ENCODE results near the gene CSNK1D.
"Not testable (repeated sequence)": the region's sequence is repeated elsewhere in the genome, so short reads cannot be mapped to it uniquely, and the experiment has no call there.

Gene CSNK1D

DNA sequence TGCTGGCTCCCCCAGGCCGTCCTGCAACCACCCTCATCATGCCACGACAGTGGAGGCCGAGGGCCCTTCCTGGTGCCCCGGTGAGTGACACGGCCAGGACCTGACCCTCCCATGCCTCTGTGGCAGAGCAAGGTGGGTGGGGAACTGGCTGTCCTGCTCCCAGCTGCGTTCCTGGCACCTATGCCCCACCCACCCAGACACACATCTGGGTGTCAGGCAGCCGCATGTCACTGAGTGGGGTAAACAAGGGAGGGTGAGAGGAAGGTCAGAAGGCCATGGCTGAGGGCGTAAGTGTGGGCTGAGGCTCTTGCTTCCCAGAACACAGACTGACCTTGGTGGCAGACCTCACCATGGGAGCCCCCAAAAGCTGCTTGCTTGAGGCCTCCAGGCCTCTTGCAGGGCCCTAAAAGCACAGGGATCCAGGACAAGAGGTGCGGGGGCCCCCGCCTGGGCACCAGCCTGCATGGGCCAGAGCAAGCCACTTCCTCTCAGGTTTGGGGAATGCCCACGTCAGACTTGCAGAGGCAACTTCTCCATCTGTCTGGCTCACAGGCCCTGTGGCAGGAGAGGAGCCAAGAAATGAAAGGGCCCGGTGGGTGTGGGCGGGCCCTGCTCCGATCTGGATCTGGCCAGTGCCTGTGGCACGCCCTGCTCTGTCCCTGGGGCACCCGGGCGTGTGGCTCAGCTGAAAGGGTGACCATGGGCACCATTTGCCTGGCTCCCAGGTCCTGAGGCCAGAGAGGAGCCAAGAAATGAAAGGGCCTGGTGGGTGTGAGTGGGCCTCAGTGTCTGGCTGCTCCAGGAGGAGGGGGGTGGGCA is 57.0 kb downstream of the CSNK1D start:
- DNase-seq (ENCODE audit: low read depth in 4 of 4, low spot score in 1 of 4) = no peak

DNA sequence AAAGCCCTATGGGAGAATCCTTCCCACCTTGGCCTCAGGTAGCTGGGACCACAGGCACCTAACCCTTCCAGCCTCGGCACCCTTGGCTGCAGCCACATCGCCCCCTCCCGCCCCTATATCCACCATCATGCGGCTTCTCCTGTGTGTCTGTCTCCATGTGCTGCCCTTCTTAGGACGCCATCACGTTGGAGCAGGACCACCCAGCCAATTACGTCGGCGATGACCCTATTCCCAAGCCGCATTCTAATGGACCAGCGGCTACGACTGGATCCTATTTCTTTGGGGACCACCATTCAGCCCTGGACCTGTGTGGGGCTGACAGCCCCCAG is 57.6 kb downstream of the CSNK1D start:
- no peak for DNase-seq (ENCODE audit: low read depth in 4 of 4, low spot score in 1 of 4)

DNA sequence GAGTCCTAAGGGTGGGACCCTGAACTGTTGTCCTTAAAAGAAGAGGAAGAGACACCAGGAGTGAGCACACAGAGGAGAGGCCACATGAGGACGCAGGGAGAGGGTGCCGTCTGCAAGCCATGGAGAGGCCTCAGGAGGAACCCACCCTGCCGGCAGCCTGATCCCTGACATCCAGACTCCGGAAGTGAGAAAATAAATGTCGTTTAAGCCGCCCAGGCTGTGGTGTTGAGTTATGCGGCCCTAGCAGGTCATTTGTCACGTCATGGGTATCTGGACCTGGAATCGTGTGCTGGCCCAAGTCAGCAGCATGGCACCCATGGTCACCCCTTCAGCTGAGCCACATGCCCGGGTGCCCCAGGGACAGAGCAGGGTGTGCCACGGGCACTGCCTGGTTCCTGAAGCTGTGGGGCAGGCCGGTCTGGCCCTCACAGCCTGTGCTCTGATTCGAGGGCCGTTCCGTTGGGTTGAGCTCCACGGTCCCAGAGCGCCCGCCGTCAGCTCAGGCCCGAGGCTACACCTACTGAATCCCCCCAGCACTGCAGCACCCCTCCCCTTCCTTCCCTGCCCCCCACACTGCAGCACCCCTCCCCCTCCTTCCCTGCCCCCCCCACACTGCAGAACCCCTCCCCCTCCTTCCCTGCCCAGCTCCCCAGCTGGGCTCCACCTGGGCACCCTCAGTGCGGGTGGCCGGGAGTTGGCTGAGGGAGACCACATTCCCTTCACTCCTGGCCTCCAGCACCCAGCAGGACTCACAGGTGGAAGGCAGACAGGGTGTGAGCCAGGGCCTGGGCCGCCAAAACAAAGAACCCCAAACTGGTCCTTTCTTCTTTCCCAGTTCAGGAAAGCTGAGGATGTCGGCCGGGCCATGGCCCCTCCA is 58.2 kb downstream of the CSNK1D start:
- DNase-seq (ENCODE audit: low read depth in 4 of 4, low spot score in 1 of 4) = no peak

DNA sequence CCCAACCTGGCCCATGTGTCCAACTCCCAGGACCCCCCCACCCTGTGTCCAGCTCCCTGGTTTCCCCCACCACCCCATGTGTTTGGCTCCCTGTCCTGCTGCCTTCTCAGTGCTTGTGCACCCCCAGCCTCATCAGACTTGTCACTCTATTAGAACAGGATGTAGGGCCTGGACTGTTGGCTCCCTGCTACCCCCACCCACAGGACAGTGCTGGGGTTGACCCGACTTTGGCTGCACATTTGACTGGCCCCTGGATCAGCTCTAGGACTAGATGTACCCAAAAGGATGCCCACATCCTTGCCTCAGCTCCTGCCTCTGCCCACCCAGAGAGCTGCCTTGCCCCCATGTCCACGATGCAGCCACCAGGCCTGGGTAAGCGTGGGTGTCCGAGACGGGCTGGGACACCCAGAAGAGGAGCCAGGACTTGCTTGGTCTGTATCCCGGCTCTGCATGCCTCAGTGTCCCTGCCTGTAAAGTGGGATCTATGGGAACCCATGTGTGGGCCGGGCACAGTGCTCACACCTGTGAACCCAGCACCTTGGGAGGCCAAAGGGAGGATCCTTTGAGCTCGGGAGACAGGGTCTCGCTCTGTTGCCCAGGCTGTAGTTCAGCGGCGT is 59.4 kb downstream of the CSNK1D start:
- no peak for DNase-seq (ENCODE audit: low read depth in 4 of 4, low spot score in 1 of 4)

DNA sequence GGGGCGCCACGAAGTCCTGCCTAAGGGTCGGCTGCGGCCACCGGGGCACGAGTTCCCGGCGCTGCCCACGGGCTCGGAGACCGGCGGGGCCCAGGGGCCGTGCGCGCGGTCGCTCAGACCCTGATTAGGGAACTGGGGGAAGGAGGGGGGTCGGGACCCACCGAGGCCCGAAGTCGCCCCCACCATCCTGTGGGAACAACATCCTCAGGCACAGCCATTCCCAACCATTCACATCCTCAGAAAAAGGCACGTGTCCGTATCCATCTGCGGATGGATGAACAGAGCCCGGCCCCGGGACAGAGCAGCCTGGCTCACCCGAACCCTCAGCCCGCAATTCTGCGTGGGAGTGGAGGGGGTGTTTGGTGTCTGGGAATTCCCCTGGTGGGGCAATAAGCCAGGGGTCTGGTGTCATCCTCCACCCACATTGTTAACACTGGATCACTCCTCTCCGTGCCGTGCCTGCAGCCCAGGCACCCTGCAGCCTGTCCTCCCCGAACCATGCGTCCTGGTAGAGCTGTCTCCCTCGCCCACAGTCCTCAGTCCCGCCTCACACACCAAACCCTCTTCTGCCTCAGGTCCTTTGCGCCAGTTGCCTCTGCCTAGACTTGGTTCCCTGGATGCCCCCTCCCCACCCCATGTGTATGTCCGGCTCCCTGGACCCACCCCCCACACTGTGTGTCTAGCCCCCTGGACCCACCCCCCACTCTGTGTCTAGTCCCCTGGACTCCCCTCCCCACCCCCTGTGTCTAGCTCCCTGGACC is 60.1 kb downstream of the CSNK1D start:
- DNase-seq (ENCODE audit: low read depth in 4 of 4, low spot score in 1 of 4) = no peak

DNA sequence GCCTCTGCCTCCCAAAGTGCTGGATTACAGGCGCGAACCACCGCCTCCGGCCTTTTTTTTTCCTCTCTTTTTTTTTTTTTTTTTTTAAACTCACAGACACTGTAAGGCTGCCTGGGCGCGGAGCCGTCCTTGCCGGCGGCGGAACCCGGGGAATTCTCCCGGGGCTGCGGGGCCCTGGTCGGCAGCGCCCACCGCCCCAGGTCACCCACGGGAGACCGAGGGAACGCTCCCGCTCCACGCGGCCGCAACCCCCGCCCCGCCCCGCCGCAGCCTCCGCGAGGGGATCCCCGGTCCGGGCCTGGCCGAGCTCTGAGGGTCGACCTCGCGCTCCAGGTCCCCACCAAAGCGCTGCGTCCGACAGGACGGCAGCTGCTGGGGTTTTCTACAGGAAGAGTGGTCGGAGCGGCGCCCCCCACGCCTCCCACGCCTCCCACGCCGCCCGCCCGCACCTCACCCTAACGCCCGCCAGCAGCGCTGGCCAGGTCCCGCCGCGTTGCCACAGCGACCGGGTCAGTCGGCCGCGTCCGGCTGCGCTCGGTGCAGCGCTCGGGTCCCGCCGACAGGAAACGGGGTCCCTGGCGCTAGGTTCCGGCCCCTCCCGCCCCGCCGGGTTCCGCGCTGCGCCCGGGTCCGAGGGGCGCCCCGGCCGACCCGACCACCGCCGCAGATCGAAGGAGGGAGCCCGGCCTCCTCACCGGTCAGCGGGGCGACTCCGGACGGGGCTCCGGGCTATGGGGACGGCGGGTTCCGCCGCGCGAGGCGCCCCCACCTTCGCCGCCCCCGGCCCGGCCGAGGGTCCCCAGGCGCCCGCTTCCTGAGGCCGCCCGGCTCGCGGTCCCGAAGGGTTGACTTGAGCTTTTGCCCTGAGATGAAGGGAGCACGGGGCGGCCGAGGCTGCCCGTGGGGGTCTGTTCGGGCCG is 60.9 kb downstream of the CSNK1D start, which contains the start of gene CCDC57:
TSS of gene CCDC57 (minus strand) at position 512 of the 920 bp plus-strand sequence. CDS start 10,898 bp downstream, outside the sequence.
- DNase-seq (ENCODE audit: low read depth in 4 of 4, low spot score in 1 of 4) = peak in 2 of 4 experiments; percentile 58 to 70

DNA sequence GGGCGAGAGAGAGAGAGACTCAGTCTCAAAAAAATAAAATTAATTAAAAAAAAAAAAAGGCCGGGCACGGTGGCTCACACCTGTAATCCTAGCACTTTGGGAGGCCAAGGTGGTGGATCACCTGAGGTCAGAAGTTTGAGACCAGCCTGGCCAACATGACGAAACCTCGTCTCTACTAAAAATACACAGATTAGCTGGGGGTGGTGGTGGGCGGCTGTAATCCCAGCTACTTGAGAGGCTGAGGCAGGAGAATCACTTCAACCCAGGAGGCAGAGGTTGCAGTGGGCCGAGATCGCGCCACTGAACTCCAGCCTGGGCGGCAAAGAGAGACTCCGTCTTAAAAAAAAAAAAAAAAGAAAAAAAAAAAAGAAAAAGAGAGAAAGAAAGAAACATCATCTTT is 62.8 kb downstream of the CSNK1D start:
- DNase-seq (ENCODE audit: low read depth in 4 of 4, low spot score in 1 of 4) = not testable (repeated sequence)

DNA sequence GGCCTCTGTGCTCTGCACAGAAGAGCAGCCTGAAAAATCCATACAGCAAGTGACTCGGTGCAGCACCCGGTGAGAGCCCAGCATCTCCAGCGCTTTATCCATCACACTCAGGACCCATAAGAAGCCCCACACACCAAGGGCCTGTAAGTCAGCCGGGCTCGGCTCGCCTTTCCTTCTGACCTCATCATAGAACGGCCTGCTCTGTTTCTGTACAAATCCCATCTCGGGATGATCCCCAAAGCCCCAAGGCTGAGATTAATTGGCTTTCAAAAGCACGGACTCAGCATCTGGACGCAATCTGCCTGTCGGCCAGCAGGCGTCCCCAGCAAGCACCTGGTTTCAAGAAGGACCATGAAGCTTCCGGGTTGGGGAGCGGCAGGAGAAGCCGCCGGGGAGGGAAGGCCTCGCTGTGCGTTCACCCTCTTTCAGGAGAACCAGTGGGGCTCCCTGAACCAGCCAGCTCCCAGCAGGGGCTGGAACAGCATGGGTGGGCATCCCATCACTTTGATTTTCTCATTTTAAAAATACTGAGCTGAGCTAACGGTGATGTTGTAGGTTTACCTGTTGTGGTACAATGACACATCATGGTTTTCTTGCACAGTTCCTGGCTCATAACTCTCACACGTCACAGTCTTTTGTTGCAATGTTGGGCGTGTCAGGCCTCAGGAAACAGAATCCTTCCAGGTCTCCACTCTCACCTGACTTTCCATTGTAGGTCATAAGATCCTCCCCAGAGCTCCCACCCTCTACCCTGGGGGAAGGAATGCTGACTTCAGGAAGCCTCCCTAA is 67.6 kb downstream of the CSNK1D start:
- DNase-seq (ENCODE audit: low read depth in 4 of 4, low spot score in 1 of 4) = peak in 2 of 4 experiments; percentile 52 to 72

DNA sequence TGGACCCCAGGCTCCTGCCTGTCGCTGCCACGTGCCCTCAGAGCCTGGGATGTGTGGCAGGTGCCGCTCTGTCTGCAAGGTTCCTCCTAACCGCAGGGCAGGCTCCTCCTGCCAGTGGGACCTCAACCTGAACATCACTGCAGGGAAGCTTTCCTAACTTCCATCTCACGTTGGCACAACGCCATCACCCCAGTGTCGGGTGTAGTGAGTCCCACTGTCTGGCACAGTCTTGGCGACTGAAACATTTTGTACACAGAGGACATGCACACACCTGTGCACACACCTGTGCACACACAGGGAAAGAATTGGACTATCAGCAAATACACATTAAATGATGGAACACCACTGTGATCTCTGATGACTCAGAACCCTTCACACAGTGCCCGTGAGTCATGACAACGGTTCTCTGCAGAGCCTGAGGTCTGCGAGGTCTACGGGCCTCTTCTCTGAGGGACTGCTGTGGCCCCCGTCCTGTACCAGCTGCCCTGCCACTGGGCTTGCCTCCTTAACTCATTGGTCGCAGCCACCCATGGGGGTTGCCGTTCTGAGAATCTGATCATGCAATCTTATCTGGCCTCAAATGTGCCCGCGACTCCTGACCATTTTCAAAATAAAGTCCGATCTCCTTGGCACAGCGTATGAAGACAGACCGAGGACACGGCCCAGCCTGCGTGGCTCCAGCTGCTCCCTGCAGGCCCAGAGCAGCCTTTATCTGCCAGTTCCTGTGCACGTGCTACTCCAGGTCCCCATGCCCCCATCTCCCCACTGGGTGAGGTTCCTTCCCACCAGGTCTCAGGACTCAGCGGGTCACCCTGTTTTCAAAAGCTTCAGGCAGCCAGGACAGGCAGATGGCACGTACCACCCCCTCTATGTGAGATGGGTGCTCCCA is 68.4 kb downstream of the CSNK1D start:
- DNase-seq (ENCODE audit: low read depth in 4 of 4, low spot score in 1 of 4) = no peak

DNA sequence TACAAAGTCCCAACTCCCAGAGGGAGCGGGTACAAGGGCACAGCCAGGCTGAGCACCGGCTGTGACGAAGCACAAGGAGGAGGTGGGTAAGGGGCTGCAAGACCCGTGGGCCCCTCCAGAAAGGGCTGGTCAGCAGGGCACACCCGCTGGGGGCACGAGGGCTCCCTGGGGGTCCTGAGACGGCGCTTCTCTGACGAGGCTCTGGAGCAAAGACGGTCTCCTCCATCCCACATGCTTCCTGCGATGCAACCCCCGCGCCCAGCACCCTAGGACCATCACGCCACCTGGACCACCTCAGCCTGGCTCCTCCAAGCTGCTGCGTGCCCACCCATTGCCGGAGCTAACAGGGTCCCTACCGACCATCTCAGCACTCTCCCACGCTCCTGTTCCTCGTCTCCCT is 69.6 kb downstream of the CSNK1D start:
- no peak for DNase-seq (ENCODE audit: low read depth in 4 of 4, low spot score in 1 of 4)

DNA sequence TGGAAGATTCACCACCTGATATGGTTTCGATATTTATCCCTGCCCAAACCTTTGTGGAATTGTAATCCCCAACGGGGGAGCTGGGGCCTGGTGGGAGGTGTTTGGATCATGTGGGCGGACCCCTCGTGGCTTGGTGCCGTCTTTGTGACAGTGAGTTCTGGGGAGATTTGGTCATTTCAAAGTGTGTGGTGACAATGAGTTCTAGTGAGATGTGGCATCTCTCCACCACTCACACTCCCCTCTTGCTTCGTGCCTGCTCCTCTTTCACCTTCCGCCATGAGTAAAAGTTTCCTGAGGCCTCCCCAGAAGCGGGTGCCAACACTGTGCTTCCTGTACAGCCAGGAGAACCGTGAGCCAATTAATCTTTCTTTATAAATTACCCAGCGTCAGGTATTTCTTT is 70.5 kb downstream of the CSNK1D start:
- DNase-seq (ENCODE audit: low read depth in 4 of 4, low spot score in 1 of 4) = peak in 1 of 4 experiments; percentile 41

DNA sequence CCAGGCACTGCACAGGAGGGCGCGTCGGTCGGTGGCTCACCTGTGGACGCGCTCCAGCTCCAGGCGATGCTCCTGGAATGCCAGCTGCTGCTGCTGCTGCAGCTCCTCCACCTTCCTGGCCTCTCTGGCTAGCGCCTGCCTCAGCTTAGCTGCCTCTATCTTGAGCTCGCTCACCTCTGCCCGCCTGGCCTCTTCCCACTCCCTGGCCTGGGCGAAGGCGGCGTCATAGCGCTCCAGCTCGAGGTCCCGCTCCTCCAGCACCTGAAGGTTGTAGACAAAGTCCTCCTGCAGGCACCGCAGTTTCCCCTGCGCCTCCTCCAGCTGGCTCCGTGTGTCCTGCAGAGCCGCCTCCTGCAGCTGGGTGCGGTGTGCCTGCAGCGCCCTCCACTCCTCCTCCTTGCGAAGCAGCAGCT is 72.0 kb downstream of the CSNK1D start:
- DNase-seq (ENCODE audit: low read depth in 4 of 4, low spot score in 1 of 4) = no peak

DNA sequence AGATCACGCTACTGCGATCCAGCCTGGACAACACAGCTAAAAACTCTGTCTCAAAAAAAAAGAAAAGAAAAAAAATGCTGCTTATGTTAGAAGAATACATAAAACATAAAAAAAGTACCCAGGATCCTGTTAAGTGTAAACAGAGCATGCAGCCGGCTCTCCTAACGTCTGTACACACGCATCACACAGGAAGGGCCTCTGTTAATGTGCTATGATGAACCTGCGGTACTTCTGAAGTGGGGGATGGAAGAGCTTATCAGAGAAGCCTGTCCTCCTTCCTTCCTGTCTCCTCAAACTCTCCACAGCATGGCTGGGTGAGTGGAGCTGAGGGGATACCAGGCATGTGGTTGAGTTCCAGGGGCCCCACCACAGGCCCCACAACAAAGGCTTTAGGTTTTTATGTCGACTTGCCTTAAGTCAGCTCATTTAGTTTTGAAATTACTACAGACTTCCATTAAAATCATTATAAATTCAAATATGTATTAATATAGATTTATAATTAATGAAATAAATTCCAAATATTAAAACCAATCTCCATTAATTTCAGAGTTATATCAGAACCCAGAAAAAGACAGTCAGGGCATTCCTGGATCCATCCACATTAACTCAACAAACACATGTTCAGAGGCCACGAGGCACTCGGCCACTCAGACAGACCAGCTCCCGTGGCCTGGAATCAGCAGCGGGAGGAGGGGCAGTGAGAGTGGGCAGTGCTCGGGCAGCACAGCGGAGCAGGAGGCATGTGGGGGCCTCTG is 72.6 kb downstream of the CSNK1D start:
- peak in 1 of 4 experiments; percentile 59 for DNase-seq (ENCODE audit: low read depth in 4 of 4, low spot score in 1 of 4)

DNA sequence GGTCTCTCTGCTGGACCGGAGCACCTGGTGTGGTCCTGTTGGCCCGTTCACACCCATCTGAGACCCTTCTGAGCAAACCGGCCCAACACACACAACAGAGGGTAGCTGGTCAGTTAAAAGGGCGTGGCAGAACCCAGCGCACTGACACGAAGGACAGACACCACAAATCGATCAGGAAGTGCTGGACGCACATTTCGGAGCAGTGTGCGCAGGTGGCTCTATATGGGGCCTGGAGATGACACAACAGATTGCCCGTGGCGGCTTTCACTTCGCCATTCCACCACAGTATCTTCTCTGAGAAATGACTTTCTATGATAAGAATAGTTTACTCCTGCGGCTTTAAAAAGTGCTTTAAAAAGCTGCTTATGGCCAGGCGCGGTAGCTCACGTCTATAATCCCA is 73.4 kb downstream of the CSNK1D start:
- DNase-seq (ENCODE audit: low read depth in 4 of 4, low spot score in 1 of 4) = no peak

DNA sequence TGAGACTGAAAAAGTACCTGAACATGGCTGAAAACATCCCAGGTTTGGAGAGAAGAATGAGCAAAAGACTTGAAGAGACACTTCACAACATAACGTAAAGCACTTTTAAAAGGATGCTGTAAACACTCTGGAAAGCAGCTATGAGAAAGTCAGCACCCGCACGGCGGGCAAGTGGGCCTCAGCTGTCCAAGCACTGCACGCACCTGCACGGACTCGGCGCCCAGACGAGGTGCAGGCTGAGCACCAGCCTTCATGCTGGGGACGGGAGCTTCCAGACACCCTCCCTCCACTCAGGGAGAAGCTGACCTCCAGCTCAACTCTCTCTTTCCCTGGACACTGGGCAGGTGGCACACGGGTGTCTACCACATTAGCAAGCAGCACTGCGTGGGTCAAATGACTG is 74.0 kb downstream of the CSNK1D start:
- DNase-seq (ENCODE audit: low read depth in 4 of 4, low spot score in 1 of 4) = no peak

DNA sequence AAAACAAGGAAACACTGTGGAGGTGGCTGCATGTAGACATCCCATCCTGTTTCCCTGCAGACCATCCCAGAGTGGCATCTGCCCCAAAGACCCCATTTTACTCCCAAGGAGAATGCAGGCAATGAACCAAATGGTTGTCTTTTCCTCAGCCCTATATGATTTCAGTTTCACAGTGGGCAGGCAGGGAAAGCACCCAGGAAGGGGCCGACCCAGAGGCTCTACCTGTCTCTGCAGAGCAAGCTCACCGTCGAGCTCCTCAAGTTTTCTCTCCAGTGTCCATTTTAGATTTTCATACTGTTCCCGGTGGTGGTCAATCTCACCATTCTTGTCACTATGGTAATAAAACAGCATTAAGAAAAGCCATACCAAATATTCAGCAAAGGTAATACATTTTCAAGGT is 75.4 kb downstream of the CSNK1D start:
- DNase-seq (ENCODE audit: low read depth in 4 of 4, low spot score in 1 of 4) = no peak

Measured in stimulated activated CD4-positive, alpha-beta T cell treated with anti-CD3 and anti-CD28 coated beads, Interleukin-1b, Interleukin-23, amount 100 ng/mL, for 24 hours (primary cell).